ENCODE data around the gene MGAT4B.

DNA sequence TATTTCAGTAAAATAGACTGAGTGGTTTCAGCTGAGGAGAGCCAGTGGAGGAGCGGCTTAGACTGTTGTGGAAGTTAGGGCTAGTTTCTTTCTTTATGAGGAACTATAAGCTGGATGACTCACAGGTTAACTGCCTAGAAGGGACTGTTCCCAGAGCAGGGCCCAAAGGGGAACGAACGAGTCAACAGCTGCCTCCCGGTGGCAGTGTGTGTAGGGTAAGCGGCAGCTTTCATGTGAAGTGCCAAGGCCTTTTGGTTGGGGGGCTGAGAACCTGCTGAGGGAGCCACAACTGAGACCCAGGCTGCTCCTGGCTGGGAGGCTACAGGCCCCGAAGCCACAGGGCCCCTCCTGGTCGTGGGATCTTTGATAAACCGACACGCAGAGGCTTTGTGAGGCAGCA is 21.0 kb upstream of the MGAT4B start:
- 0 out of 2 replicates have a peak, but pooled peaks have one; percentile 12 for TF ChIP-seq CTCF (conservative IDR thresholded peaks at IDR 0.05; ENCODE audit: low read depth, low read length)
- TF ChIP-seq POLR2A (IDR thresholded peaks at IDR 0.05; ENCODE audit: low read depth, low read length), result no peak
- TF ChIP-seq, protein P1, sequence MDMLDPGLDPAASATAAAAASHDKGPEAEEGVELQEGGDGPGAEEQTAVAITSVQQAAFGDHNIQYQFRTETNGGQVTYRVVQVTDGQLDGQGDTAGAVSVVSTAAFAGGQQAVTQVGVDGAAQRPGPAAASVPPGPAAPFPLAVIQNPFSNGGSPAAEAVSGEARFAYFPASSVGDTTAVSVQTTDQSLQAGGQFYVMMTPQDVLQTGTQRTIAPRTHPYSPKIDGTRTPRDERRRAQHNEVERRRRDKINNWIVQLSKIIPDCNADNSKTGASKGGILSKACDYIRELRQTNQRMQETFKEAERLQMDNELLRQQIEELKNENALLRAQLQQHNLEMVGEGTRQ (IDR thresholded peaks at IDR 0.05; ENCODE audit: low read depth, low read length), result no peak
- no peak for TF ChIP-seq MXI1 (IDR thresholded peaks at IDR 0.05; ENCODE audit: borderline replicate concordance, low read depth, low read length)
- no peak for TF ChIP-seq MAFK (IDR thresholded peaks at IDR 0.05; ENCODE audit: low read depth, low read length)
- TF ChIP-seq NFE2L2 (IDR thresholded peaks at IDR 0.05; ENCODE audit: low read depth, low read length), result no peak
- TF ChIP-seq FOS (IDR thresholded peaks at IDR 0.05; ENCODE audit: low read depth, low read length), result no peak
- TF ChIP-seq CEBPB (IDR thresholded peaks at IDR 0.05; ENCODE audit: low read depth, low read length), result no peak
- no peak for TF ChIP-seq RFX5 (IDR thresholded peaks at IDR 0.05; ENCODE audit: low read depth, low read length)
- no peak for TF ChIP-seq CHD1 (IDR thresholded peaks at IDR 0.05; ENCODE audit: low read depth, low read length)
- TF ChIP-seq BHLHE40 (IDR thresholded peaks at IDR 0.05; ENCODE audit: low read depth, low read length), result no peak
- TF ChIP-seq SMC3 (IDR thresholded peaks at IDR 0.05; ENCODE audit: low read depth, low read length), result no peak
- no peak for TF ChIP-seq RAD21 (IDR thresholded peaks at IDR 0.05; ENCODE audit: low read length)

All from IMR-90 (cell line).